A673 (cell line): ENCODE results near the gene MSI2.

Experiments
- EZH2 ChIP-seq: fragments of 200-600 bp; sonication (generic); IDR thresholded peaks from 2 replicates; pipeline ENCODE4 v1.6.1; 2017; ENCODE audit warnings: borderline replicate concordance, low read depth, mild to moderate bottlenecking, mixed read lengths, antibody characterized with exemption, low read length; ENCODE audit not compliant: poor library complexity, severe bottlenecking
- TF ChIP-seq, protein P1 (sequence below): fragments of 300-800, 200-600 bp; sonication (generic); conservative IDR thresholded peaks from 2 replicates; pipeline ENCODE4 v1.5.1; 2017; ENCODE audit warnings: low read depth, mild to moderate bottlenecking, antibody characterized with exemption, low read length, moderate library complexity, mixed read lengths

DNA sequence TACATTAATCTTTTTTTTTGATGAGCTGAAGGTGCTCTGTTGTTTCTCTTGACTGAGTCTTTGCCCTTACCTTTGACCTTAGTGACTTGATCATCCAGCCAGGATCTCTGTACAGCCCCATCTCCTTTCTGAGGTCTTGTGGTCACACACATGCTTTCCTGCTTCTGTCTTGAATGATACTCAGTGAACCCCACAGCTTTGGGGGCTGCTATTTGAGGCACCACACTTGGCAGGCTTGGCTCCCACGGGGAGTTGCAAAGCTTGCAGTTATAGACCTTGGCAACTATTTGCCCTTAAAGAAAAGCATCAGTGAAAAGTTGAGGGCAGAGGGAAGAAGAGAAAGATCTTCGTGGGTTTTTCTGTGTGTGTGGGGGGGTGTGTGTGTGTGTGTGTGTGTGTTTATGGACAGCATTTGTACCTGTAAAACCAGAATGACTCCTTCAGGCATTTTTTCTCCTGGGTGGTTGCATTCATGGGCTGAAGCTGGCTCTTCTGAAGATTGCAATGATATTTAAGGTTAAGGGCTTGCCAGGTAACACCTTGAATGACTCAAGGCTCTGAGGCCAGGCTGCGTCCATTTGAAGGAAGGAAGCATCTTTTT lies 101.6 kb downstream of the MSI2 start:
- TF ChIP-seq, protein P1, sequence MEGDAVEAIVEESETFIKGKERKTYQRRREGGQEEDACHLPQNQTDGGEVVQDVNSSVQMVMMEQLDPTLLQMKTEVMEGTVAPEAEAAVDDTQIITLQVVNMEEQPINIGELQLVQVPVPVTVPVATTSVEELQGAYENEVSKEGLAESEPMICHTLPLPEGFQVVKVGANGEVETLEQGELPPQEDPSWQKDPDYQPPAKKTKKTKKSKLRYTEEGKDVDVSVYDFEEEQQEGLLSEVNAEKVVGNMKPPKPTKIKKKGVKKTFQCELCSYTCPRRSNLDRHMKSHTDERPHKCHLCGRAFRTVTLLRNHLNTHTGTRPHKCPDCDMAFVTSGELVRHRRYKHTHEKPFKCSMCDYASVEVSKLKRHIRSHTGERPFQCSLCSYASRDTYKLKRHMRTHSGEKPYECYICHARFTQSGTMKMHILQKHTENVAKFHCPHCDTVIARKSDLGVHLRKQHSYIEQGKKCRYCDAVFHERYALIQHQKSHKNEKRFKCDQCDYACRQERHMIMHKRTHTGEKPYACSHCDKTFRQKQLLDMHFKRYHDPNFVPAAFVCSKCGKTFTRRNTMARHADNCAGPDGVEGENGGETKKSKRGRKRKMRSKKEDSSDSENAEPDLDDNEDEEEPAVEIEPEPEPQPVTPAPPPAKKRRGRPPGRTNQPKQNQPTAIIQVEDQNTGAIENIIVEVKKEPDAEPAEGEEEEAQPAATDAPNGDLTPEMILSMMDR = no peak
- no peak for TF ChIP-seq EZH2
